ENCODE data around the gene ZCCHC18.

DNA sequence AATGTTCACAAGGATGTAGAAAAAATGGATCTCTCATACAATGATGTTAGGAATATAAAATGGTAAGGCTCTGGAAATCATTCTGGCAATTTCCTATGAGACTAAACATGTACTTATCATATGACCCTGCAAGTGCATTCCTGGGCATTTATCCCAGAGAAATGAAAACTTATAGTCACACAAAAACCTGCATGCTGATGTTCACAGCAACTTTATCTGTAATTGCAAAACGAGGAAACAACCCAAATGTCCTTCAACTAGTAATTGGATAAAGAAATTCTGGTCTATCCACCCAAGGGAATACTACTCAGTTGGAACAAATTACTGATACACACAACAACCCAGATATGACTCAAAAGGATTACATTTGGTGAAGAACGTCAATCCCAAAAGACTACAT lies 14.5 kb downstream of the ZCCHC18 start:
- TF ChIP-seq TAF1 (IDR thresholded peaks at IDR 0.05; ENCODE audit: borderline replicate concordance, insufficient read depth, low read length) (no peak), POLR2AphosphoS5 (IDR thresholded peaks at IDR 0.05; ENCODE audit: low read depth, low read length) (no peak), REST (IDR thresholded peaks at IDR 0.05; ENCODE audit: insufficient read depth in 1 of 2, low read depth in 2 of 2, low read length in 2 of 2) (no peak)
